Mesenchymal stem cell (in vitro differentiated cells and primary cell): ENCODE results near the gene DHRS4L2.
"Not testable (repeated sequence)": the region's sequence is repeated elsewhere in the genome, so short reads cannot be mapped to it uniquely, and the experiment has no call there.

ENCODE experiments used
- DNase-seq: peaks from one replicate; pipeline ENCODE4 v3.0.0-alpha.2; 2013
- H2AFZ ChIP-seq: one replicate; pipeline ENCODE4 v1.6.1; 2013; ENCODE audit warnings: low read depth, mild to moderate bottlenecking, control low read depth, inconsistent platforms, low read length, moderate library complexity
- H2AK5ac ChIP-seq: 2 replicates; pipeline ENCODE4 v1.6.1; 2013; ENCODE audit warnings: low read length, moderate library complexity, mild to moderate bottlenecking, inconsistent platforms; ENCODE audit not compliant: severe bottlenecking
- H2BK120ac ChIP-seq: one replicate; pipeline ENCODE4 v1.6.1; 2013; ENCODE audit warnings: low read depth, mild to moderate bottlenecking, inconsistent platforms, low read length, moderate library complexity
- H2BK12ac ChIP-seq, 2 experiments: one replicate each; pipeline ENCODE4 v1.6.1; 2013; ENCODE audit warnings: inconsistent platforms in 2 of 2, low read length in 2 of 2, mild to moderate bottlenecking in 2 of 2, moderate library complexity in 2 of 2, control low read depth in 1 of 2
- H2BK15ac ChIP-seq: one replicate; pipeline ENCODE4 v1.6.1; 2013; ENCODE audit warnings: mild to moderate bottlenecking, low read depth, inconsistent platforms; ENCODE audit not compliant: poor library complexity, severe bottlenecking
- H2BK5ac ChIP-seq: 2 replicates; pipeline ENCODE4 v1.6.1; 2013; ENCODE audit warnings: low read depth, mild to moderate bottlenecking, low read length, control low read depth, inconsistent platforms; ENCODE audit not compliant: poor library complexity, severe bottlenecking
- H3K14ac ChIP-seq, 2 experiments: one replicate each; pipeline ENCODE4 v1.6.1; 2013; ENCODE audit warnings: inconsistent platforms in 2 of 2, low read length in 2 of 2, control low read depth in 1 of 2, mild to moderate bottlenecking in 1 of 2, moderate library complexity in 1 of 2
- H3K18ac ChIP-seq, 2 experiments: one replicate each; pipeline ENCODE4 v1.6.1; 2013; ENCODE audit warnings: inconsistent platforms in 2 of 2, low read length in 2 of 2, control low read depth in 1 of 2, low read depth in 1 of 2, mild to moderate bottlenecking in 1 of 2
- H3K23ac ChIP-seq, 2 experiments: one replicate each; pipeline ENCODE4 v1.6.1; 2013; ENCODE audit warnings: inconsistent platforms in 2 of 2, low read length in 2 of 2, mild to moderate bottlenecking in 2 of 2, moderate library complexity in 2 of 2, control low read depth in 1 of 2
- H3K27ac ChIP-seq: 2 replicates; pipeline ENCODE4 v1.5.1; 2013; ENCODE audit warnings: mild to moderate bottlenecking, moderate library complexity, low read length, control low read depth, inconsistent platforms; ENCODE audit not compliant: poor library complexity, severe bottlenecking
- H3K27me3 ChIP-seq, 2 experiments: 2 replicates each; pipeline versions ENCODE4 v1.6.1 to v1.7.0; 2013; ENCODE audit warnings: low read length in 2 of 2, mild to moderate bottlenecking in 2 of 2, moderate library complexity in 2 of 2, control low read depth in 1 of 2, inconsistent platforms in 1 of 2; ENCODE audit not compliant: control insufficient read depth in 1 of 2, insufficient read depth in 1 of 2
- H3K36me3 ChIP-seq, 2 experiments: 2 replicates each; pipeline versions ENCODE4 v1.6.1 to v1.7.0; 2013; ENCODE audit warnings: low read length in 2 of 2, control low read depth in 1 of 2, inconsistent platforms in 1 of 2, low read depth in 1 of 2, mild to moderate bottlenecking in 1 of 2; ENCODE audit not compliant: insufficient read depth in 2 of 2, control insufficient read depth in 1 of 2
- H3K4ac ChIP-seq, 2 experiments: one replicate each; pipeline ENCODE4 v1.6.1; 2013; ENCODE audit warnings: inconsistent platforms in 2 of 2, low read length in 2 of 2, mild to moderate bottlenecking in 2 of 2, moderate library complexity in 2 of 2, control low read depth in 1 of 2, low read depth in 1 of 2
- H3K4me1 ChIP-seq: 2 replicates; pipeline ENCODE4 v1.6.1; 2013; ENCODE audit warnings: low read depth, low read length, control low read depth; ENCODE audit not compliant: control insufficient read depth, insufficient read depth
- H3K4me2 ChIP-seq: 2 replicates; pipeline ENCODE4 v1.6.1; 2013; ENCODE audit warnings: low read length, mild to moderate bottlenecking, inconsistent platforms; ENCODE audit not compliant: poor library complexity, severe bottlenecking
- H3K4me3 ChIP-seq, 2 experiments: 2 replicates each; pipeline versions ENCODE4 v1.5.1 to v1.7.0; 2013; ENCODE audit warnings: low read length in 2 of 2, mild to moderate bottlenecking in 2 of 2, control low read depth in 1 of 2, low read depth in 1 of 2; ENCODE audit not compliant: insufficient read depth in 1 of 2
- H3K79me1 ChIP-seq: replicated peaks from 2 replicates; pipeline ENCODE4 v1.6.1; 2013; ENCODE audit warnings: mild to moderate bottlenecking, control low read depth, low read length, inconsistent platforms; ENCODE audit not compliant: poor library complexity, severe bottlenecking
- H3K9ac ChIP-seq: 2 replicates; pipeline ENCODE4 v1.7.0; 2013; ENCODE audit warnings: mild to moderate bottlenecking, low read length, moderate library complexity
- H3K9me3 ChIP-seq: 2 replicates; pipeline ENCODE4 v1.7.0; 2013; ENCODE audit warnings: mild to moderate bottlenecking, low read length; ENCODE audit not compliant: control insufficient read depth
- H4K8ac ChIP-seq: one replicate; pipeline ENCODE4 v1.6.1; 2013; ENCODE audit warnings: inconsistent platforms, mild to moderate bottlenecking, low read length, moderate library complexity
- H4K91ac ChIP-seq: one replicate; pipeline ENCODE4 v1.6.1; 2013; ENCODE audit warnings: mild to moderate bottlenecking, low read length, inconsistent platforms
- WGBS: methylation state at CpG from one replicate; pipeline ENCODE4 v1.1.7; 2013; ENCODE audit warnings: mixed read lengths; 5-methylcytosine and 5-hydroxymethylcytosine counted together

DHRS4L2 gene

GRCh38 chr14:23984891-23985602 lies 3.7 kb upstream of the DHRS4L2 start:
- Histone ChIP-seq H3K27me3 (no peaks in the 10 kb centered on the region), H2BK120ac (no peak overlapping the region), H3K79me1 (no peaks in the 10 kb centered on the region), H2AK5ac (no peak overlapping the region), H2AFZ (no peak overlapping the region), H2BK12ac (no peak overlapping the region), H3K4me3 (no peak overlapping the region), H2BK5ac (no peak overlapping the region), H3K9me3 (no peaks in the 10 kb centered on the region), H3K18ac (no peak overlapping the region), H3K36me3 (no peaks in the 10 kb centered on the region), H3K14ac (no peak overlapping the region), H3K4ac (no peak overlapping the region), H4K91ac (no peak overlapping the region), H2BK15ac (no peak overlapping the region), H3K4me1 (peaks cover 9% of the 10 kb centered on the region), H3K27ac (no peak overlapping the region), H4K8ac (no peak overlapping the region), H3K9ac (no peak overlapping the region), H3K4me2 (no peak overlapping the region), H3K23ac (no peak overlapping the region)
- WGBS = 70% methylated on average over 4 of the region's 4 CpGs
- DNase-seq = peak; percentile 61

- WGBS = 74% methylated on average over 5 of the region's 6 CpGs
- H3K27ac ChIP-seq, H3K4ac ChIP-seq, H2AFZ ChIP-seq, H2BK120ac ChIP-seq, H3K14ac ChIP-seq, H2BK15ac ChIP-seq, H3K23ac ChIP-seq, H2AK5ac ChIP-seq, H3K4me3 ChIP-seq, H3K9me3 ChIP-seq, H3K4me1 ChIP-seq, H3K18ac ChIP-seq, H3K79me1 ChIP-seq, H4K91ac ChIP-seq, H3K9ac ChIP-seq, H2BK12ac ChIP-seq, DNase-seq, H3K27me3 ChIP-seq, H3K36me3 ChIP-seq, H2BK5ac ChIP-seq: not testable (repeated sequence)
- H3K4me2 ChIP-seq = peak overlapping the region; percentile 77
- H4K8ac ChIP-seq = peak overlapping the region; percentile 72
Measured at GRCh38 chr14:23988223-23988606, 514 bp upstream of the DHRS4L2 start.

GRCh38 chr14:23989734-23990445 lies 1.2 kb downstream of the DHRS4L2 start:
- not testable (repeated sequence) for H2AFZ ChIP-seq, H3K9ac ChIP-seq

GRCh38 chr14:23990961-23991360 lies 2.2 kb downstream of the DHRS4L2 start:
- H3K27ac ChIP-seq, H3K4me1 ChIP-seq, H3K4ac ChIP-seq, H3K36me3 ChIP-seq, H3K9me3 ChIP-seq, H4K91ac ChIP-seq, H3K23ac ChIP-seq, H2BK5ac ChIP-seq, H2AFZ ChIP-seq, DNase-seq, H2AK5ac ChIP-seq, H3K9ac ChIP-seq, H2BK120ac ChIP-seq, H2BK15ac ChIP-seq, H3K4me3 ChIP-seq, H4K8ac ChIP-seq, H3K14ac ChIP-seq, H3K27me3 ChIP-seq, H2BK12ac ChIP-seq, H3K4me2 ChIP-seq, H3K18ac ChIP-seq, H3K79me1 ChIP-seq: not testable (repeated sequence)
- WGBS = 100% methylated on average over 1 of the region's 1 CpG

More at GRCh38 chr14:23989734-23990445, 1.2 kb downstream of the DHRS4L2 start:
- H2AK5ac ChIP-seq, H3K4me1 ChIP-seq, H3K79me1 ChIP-seq, H3K4me2 ChIP-seq, DNase-seq, H4K91ac ChIP-seq, H2BK15ac ChIP-seq, H3K4ac ChIP-seq, H3K4me3 ChIP-seq, H3K14ac ChIP-seq, H2BK12ac ChIP-seq, H4K8ac ChIP-seq, H3K9me3 ChIP-seq, H3K27me3 ChIP-seq, H2BK5ac ChIP-seq, H3K27ac ChIP-seq, H2BK120ac ChIP-seq, H3K23ac ChIP-seq, H3K36me3 ChIP-seq: not testable (repeated sequence)
- 90% methylated on average over 15 of the region's 21 CpGs for WGBS
- peak overlapping the region in 1 of 2 experiments; percentile 40 for H3K18ac ChIP-seq
